Endometrium (tissue), 2 donors: ENCODE results near the gene GCDH.
"Not testable (repeated sequence)": the region's sequence is repeated elsewhere in the genome, so short reads cannot be mapped to it uniquely, and the experiment has no call there.

ENCODE experiments used
- FAIRE-seq: peaks from 2 replicates; lab custom pipeline; 2012; peaks lifted over from hg19 to GRCh38; lab: Jason Lieb, UNC
- donor health status: control.
- donor health status: control.

The GCDH gene

GRCh38 chr19:12872941-12873890 is 17.7 kb upstream of the GCDH start:
- FAIRE-seq: no peak

- no peak for FAIRE-seq
Measured at GRCh38 chr19:12873891-12874745, 16.8 kb upstream of the GCDH start.

- no peak for FAIRE-seq
Measured at GRCh38 chr19:12875086-12875485, 15.9 kb upstream of the GCDH start.

GRCh38 chr19:12880551-12881171 is 10.3 kb upstream of the GCDH start:
- no peak for FAIRE-seq

- FAIRE-seq: peak; percentile 77
Measured at GRCh38 chr19:12881172-12881808, 9.7 kb upstream of the GCDH start, which contains the start of gene DNASE2. Gene DNASE2 (minus strand): TSS chr19:12881449. CDS start chr19:12881375, 74 bp downstream.

GRCh38 chr19:12882589-12882988 is 8.4 kb upstream of the GCDH start:
- FAIRE-seq: no peak

GRCh38 chr19:12884202-12884601 is 6.8 kb upstream of the GCDH start:
- FAIRE-seq: no peak

GRCh38 chr19:12884627-12884925 is 6.4 kb upstream of the GCDH start:
- FAIRE-seq: no peak

- no peak for FAIRE-seq
Measured at GRCh38 chr19:12884926-12885748, 5.8 kb upstream of the GCDH start.

GRCh38 chr19:12885749-12886650 is 5.0 kb upstream of the GCDH start:
- no peak for FAIRE-seq

- no peak for FAIRE-seq
Measured at GRCh38 chr19:12886651-12886968, 4.3 kb upstream of the GCDH start.

- FAIRE-seq: no peak
Measured at GRCh38 chr19:12886969-12887747, 3.8 kb upstream of the GCDH start, which contains the start of gene KLF1. Gene KLF1 (minus strand): TSS chr19:12887201. CDS start chr19:12887140, 61 bp downstream.

GRCh38 chr19:12888006-12888603 is 2.9 kb upstream of the GCDH start:
- no peak for FAIRE-seq

GRCh38 chr19:12890299-12890786 is 617 bp upstream of the GCDH start:
- FAIRE-seq: not testable (repeated sequence)

GRCh38 chr19:12891553-12892021 is 627 bp downstream of the GCDH start:
- no peak for FAIRE-seq

- no peak for FAIRE-seq
Measured at GRCh38 chr19:12893582-12893981, 2.6 kb downstream of the GCDH start.

GRCh38 chr19:12896460-12896859 is 5.5 kb downstream of the GCDH start:
- FAIRE-seq: no peak

GRCh38 chr19:12899891-12900518 is 9.0 kb downstream of the GCDH start:
- no peak for FAIRE-seq
